HCT116 (cell line): ENCODE data around the gene ARHGAP10.

Experiments used
- CEBPB ChIP-seq: IDR thresholded peaks from 2 replicates; pipeline ENCODE4 v1.6.1; 2012; ENCODE audit warnings: low read depth
- EGR1 ChIP-seq: IDR thresholded peaks from 2 replicates; pipeline ENCODE4 v1.6.1; 2012; ENCODE audit warnings: low read depth
- EZH2 ChIP-seq: fragments of 200-600 bp; sonication (generic); IDR thresholded peaks from 2 replicates; pipeline ENCODE4 v1.6.1; 2017; ENCODE audit warnings: antibody characterized with exemption, mixed run types
- POLR2A ChIP-seq: IDR thresholded peaks from 2 replicates; pipeline ENCODE4 v1.7.0; 2011; ENCODE audit warnings: borderline replicate concordance; ENCODE audit not compliant: insufficient read depth, insufficient read length; ENCODE audit errors: extremely low read depth
- SP1 ChIP-seq: IDR thresholded peaks from 2 replicates; pipeline ENCODE4 v1.6.1; 2012; ENCODE audit warnings: low read depth
- TCF7L2 ChIP-seq: IDR thresholded peaks from 2 replicates; pipeline ENCODE4 v1.7.0; 2011; ENCODE audit warnings: borderline replicate concordance, inconsistent platforms; ENCODE audit not compliant: insufficient read depth, insufficient read length; ENCODE audit errors: extremely low read depth
- YY1 ChIP-seq: IDR thresholded peaks from 2 replicates; pipeline ENCODE4 v1.6.1; 2011; ENCODE audit warnings: low read length, low read depth, moderate library complexity, mild to moderate bottlenecking; ENCODE audit not compliant: insufficient replicate concordance; ENCODE audit errors: extremely low read depth
- TF ChIP-seq, protein P1 (sequence below), 3 experiments: fragments of 200-600 bp in 1 of 3; sonication (generic) in 1 of 3; IDR thresholded peaks in 2 of 3; conservative IDR thresholded peaks in 1 of 3; 2 replicates each; pipeline ENCODE4 v1.5.1; 2012 to 2017; ENCODE audit warnings: low read depth in 2 of 3, low read length in 2 of 3, antibody characterized with exemption in 1 of 3, borderline replicate concordance in 1 of 3, control low read depth in 1 of 3, mild to moderate bottlenecking in 1 of 3, mixed read lengths in 1 of 3, mixed run types in 1 of 3, moderate library complexity in 1 of 3; ENCODE audit not compliant: insufficient read depth in 1 of 3
- TF ChIP-seq, protein P2 (sequence below): IDR thresholded peaks from 2 replicates; pipeline ENCODE4 v1.6.1; 2011; ENCODE audit warnings: mild to moderate bottlenecking, low read length, moderate library complexity; ENCODE audit not compliant: insufficient replicate concordance; ENCODE audit errors: extremely low read depth

DNA sequence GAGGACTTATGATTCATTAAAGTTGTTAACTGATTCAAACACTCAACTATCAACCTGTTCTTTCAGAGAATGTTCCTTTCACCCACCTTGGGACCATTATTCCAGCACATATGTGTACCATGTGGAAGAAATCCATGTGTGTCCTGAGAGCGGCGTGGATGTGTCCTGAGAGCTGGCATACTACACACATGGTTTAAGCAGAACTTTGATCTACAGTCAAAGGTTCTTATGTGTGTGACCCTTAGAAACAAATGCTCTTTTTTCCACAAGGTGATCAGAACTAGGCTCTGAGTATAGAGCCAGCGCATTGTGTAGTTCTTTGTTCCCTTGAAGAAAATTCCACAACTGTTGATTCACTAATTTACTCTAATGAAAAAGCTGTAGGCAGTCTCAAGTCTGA is 378.3 kb downstream of the ARHGAP10 start:
- TF ChIP-seq, protein P1, sequence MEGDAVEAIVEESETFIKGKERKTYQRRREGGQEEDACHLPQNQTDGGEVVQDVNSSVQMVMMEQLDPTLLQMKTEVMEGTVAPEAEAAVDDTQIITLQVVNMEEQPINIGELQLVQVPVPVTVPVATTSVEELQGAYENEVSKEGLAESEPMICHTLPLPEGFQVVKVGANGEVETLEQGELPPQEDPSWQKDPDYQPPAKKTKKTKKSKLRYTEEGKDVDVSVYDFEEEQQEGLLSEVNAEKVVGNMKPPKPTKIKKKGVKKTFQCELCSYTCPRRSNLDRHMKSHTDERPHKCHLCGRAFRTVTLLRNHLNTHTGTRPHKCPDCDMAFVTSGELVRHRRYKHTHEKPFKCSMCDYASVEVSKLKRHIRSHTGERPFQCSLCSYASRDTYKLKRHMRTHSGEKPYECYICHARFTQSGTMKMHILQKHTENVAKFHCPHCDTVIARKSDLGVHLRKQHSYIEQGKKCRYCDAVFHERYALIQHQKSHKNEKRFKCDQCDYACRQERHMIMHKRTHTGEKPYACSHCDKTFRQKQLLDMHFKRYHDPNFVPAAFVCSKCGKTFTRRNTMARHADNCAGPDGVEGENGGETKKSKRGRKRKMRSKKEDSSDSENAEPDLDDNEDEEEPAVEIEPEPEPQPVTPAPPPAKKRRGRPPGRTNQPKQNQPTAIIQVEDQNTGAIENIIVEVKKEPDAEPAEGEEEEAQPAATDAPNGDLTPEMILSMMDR (IDR thresholded peaks at IDR 0.05 in 2 of 3, conservative IDR thresholded peaks at IDR 0.05 in 1 of 3; ENCODE audit: borderline replicate concordance in 1 of 3, insufficient read depth in 1 of 3, low read depth in 2 of 3, low read length in 2 of 3): no peak
- TF ChIP-seq POLR2A (no peak), EGR1 (no peak), TCF7L2 (no peak), SP1 (no peak), EZH2 (no peak), YY1 (no peak), CEBPB (no peak)
- TF ChIP-seq, protein P2, sequence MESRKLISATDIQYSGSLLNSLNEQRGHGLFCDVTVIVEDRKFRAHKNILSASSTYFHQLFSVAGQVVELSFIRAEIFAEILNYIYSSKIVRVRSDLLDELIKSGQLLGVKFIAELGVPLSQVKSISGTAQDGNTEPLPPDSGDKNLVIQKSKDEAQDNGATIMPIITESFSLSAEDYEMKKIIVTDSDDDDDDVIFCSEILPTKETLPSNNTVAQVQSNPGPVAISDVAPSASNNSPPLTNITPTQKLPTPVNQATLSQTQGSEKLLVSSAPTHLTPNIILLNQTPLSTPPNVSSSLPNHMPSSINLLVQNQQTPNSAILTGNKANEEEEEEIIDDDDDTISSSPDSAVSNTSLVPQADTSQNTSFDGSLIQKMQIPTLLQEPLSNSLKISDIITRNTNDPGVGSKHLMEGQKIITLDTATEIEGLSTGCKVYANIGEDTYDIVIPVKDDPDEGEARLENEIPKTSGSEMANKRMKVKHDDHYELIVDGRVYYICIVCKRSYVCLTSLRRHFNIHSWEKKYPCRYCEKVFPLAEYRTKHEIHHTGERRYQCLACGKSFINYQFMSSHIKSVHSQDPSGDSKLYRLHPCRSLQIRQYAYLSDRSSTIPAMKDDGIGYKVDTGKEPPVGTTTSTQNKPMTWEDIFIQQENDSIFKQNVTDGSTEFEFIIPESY: no peak
